HG03064 (cell line): ENCODE data around the gene PDZRN3.

ENCODE experiments used
- ATAC-seq: cut with Tn5 transposase; IDR thresholded peaks from one replicate; pipeline ENCODE4 v1.9.1; 2021; ENCODE audit warnings: low read depth; ENCODE audit not compliant: unreplicated experiment

The PDZRN3 gene

DNA sequence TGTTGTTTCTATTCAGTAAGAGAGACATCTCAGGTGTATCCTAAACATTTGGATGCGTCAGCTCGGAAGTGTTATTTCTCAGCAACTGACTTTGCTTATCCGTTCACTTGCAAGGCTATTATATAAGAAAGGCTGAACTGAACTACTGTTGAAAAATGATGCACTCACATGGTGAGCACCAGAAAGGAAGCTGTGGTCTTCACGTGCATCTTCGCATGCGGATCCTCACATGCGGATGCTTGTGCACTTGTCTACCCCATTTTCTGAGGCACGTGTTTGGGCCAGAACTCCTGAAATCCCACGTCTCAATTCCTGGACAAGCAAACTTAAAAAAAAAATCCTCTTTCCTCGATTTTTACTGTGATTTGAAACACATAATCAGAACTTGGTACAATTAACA, 63.2 kb downstream of the PDZRN3 start:
- no peak for ATAC-seq

DNA sequence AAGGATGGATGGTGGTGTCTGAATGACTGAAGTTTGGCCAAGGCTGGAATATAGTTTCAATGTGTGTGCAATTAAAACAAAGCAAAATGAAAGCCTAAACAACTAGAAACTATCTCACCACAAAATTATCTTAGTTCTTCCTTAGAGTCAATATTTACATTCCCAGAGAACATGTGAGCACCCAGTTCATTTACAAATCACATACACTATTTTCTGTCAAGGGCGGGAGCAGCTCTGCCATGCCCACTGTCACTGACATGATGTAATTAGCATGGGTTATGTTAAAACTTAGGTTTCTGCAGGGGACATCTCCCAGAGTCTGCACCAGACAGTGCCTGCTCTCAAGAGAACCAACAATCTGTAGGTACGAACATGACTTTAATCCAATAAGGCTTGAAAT, 65.0 kb downstream of the PDZRN3 start:
- no peak for ATAC-seq

GRCh38 chr3:73558727-73559075, 66.0 kb downstream of the PDZRN3 start:
- no peak for ATAC-seq

DNA sequence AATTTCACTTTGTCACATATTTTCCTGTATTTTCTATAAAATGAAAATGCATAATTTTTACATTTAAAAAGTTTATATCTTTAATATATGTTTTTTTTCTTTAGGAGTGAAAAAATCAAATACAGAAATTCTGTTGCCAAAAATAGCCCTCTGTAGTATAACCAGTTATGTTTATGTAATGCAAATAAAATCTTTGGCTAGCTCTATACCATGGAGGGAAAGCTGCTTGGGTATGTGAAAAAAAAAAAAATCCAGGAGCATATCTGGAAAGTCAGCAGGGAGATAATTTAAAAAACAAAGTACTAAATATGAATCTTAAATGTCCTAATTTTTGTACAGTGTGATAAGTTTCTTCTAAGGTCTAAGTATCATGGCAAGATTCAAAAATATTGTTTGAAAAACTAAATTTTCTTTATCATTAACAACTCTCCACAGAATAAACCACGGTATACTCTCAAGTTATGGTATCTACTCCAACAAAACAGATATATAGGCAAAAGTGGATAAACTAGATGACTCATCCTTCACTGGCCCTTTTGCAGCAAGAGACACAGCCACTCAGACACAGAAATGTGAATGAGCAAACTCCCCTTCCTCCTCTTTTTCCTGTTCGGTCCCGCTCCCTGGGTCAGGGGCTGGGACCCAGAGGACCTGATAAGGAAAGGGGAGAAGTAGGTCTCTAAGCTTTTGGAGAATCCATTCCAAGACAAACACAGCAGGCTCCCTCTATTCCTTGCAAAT, 66.6 kb downstream of the PDZRN3 start:
- no peak for ATAC-seq

DNA sequence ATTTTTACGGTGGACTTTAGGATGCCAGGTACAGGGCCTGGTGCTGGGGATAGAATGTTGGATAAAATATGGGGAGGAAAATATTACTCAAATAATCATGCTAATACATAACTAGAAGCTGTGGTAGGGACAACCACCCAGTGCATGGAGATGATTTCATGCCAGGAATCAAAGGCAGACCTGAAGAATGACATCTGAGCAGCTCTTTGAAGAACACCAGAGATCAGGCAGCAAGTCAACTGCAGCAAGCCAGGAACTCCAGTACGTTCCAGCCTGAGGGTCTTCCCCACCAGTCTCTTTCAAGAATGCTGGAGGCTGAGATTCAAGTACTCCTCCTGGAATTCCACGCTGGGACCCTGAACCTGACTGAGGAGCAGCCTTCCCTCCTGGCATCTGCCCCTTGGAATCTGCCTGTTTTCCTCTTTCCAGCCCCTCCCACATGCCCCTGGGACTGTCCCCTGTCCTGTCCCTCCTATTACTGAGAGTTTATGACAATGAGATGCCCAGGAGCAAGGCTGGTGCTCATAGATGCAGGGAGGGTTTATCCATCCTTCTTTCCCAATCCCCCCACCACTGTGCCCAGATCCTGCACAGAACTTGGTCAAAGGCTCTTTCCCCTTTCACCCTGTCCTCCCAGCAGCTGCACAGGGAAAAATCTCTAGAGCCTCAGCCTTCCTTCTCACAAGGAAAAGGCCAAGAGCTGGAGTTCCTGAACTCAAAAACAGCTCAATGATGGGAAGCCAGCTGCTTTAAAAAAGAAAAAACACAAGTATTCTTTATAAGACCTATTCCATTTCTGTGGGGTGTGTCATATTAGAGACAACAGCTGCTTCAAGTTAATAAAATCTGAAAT, 68.0 kb downstream of the PDZRN3 start:
- ATAC-seq, result no peak

DNA sequence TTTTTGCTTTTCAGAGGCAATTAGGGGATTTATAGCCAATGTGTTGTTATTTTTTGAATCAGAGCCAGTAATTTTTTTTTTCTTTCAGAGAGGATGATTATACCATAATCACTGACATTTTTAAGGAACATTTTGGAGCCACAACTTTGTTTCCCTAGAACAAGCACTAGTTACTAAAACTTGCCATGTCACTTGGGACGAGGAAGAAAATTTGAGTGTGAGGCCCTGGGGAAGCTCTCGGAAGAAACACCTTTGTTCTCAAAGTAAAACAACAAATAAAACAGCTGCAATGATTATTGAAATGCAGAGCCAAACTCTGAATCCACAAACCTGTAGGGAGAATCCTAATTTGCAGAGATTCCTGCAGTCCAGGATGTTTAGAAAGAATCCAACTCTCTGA, 69.7 kb downstream of the PDZRN3 start:
- no peak for ATAC-seq

DNA sequence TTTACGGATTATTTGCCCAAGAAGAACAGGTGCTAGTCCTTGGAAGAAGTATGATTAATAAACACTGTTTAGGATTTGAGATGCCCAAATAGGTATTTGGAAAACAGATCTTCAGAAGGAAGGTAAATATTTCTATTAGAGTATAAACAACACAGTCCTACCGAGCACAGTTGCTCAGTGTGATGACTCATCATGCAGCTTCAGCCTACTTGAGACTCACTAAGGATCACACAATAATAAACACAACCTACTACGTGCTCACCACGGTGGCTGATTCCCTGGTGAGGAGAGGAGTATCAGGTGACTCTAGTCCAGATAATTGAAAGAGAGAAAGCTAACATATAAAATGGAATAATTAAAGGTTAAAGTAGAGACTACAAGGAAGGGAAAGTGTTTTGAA, 72.0 kb downstream of the PDZRN3 start:
- ATAC-seq, result no peak

DNA sequence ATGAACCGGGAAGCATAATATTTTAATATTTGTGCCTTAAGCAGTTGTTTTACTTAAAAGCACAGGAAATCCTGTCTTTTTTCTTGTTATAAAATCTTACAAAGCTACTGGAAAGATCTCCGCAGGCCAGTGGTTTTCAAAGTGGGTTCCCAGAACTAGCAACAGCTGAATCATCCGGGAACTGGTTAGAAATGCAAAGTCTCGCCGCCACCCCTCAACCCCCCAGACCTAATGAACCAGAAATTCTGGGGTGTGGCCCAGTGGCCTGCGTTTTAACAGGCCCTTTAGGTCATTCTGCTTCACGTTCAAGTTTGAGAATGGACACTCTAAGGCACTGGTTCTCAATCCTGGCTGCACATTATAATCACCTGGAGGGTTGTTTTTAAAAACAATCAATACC, 74.7 kb downstream of the PDZRN3 start:
- no peak for ATAC-seq

GRCh38 chr3:73549051-73549600, 75.6 kb downstream of the PDZRN3 start:
- ATAC-seq, result no peak

- no peak for ATAC-seq
Observed at GRCh38 chr3:73548436-73548835, 76.3 kb downstream of the PDZRN3 start.

GRCh38 chr3:73547427-73548248, 77.1 kb downstream of the PDZRN3 start:
- no peak for ATAC-seq

DNA sequence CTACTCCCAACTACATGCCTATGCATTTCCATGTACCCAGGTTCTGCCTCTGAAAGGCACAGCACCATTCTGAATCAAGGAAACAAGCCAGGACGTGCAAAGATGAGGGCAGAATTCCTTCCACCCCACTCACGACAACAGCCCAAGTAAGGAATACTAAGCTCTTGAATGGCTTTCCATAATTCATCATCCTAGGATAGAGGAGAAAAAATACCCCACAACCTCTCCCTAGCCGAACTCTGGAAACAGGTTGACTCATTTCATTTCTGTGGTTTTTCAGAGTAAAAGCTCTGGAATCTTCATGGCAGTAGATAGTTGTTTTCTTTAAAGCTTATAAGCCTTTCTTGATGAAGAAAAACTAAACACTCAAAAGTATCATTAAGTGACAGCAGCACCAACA, 77.8 kb downstream of the PDZRN3 start:
- ATAC-seq, result no peak

DNA sequence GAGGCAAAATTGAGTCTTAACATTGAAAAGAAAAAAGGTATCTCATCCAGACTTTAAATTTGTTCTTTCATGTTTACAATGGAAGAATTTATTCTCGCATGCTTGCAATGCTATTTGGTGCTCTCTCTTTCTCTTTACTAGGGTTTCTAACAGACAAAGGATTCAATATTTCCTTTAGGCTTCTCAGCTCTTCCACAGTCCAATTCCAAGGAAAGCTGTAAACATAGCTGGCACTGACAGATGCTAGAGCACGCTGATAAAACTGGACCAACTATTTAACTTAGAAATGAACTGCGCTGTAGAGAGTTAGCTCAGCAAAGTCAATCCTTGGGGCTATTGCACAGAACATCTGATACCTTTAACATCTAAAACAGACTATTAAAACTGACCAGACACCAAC, 81.3 kb downstream of the PDZRN3 start:
- ATAC-seq, result no peak

- no peak for ATAC-seq
Observed at GRCh38 chr3:73542136-73542535, 82.6 kb downstream of the PDZRN3 start.

DNA sequence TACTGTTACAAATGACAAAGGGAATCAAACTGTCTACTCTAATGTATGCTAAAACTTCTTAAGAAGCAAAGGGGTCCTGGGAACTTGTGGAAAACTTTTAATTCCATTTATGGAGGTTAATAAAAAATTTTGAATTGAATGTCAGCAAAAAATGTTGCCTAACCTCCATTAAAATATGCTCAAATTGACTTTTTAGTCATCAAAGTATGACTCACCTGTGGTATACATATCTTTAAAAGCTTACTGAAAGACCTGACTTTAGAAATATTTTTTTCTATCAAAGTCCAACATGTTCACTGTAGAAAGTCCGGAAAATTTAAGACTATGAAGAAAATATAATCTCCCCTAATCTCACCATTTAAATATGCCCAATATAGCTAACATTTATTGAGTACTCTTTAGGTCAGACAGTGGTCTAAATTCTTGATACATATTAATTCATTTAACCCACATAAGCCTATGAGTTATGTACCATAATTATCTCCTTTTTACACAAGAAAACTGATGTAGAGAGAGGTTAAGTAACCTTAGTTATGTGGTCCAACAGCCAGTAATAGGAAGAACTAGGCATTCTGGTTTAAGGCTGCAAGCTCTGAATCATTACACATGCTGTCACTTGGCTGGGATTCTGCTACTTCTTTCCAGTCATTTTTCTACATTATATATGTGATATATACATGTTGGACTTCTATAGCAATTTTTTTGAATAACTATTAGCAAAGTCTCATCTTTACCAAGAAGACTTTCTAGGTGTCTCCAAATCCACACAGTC, 83.6 kb downstream of the PDZRN3 start:
- ATAC-seq, result no peak

- ATAC-seq, result no peak
Observed at GRCh38 chr3:73538486-73538885, 86.3 kb downstream of the PDZRN3 start.

DNA sequence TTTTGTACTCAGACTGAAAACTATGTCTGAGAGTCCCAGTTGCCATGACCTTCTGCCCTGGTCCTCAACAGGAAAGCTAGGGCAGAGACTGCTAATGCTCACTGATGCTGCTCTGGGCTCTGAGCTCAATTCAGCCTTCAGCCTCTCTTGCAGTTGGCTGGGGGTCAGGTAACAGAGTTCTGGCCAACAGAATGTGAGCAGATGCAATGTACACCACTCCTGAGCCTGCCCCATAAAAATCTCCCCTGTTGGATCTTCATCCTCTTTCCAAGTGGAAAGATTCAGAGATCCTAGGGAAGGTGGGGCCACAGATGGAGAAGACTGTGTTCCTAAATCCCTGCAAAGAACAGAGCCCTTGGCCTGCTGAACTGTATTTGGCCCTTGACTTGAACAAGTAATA, 87.8 kb downstream of the PDZRN3 start:
- ATAC-seq, result no peak

DNA sequence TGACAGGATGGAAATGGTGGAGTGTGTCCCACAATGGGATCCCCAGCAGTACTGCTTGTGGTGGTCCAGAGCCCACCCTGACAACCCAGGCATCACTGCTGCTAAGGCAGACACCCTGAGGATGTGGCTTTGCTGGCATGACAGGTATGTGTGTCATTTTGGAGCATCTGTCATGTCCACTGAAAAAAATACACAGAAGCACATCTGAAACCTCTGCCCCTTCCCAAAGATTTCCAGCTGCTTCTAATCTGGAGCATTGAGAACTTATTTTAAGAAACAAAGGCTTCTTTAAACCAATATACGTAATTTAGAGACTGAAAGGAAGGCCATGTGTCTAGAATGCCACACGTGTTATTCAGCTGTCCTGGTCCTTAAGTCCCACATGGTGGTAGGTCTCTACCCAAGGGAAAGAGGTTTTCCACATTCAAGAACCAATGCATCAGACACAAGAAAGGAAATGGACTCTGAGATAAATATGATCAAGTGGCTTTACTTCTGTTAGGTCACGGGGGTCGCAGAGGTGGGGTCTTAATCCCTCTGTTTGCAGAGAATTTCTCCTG, 88.3 kb downstream of the PDZRN3 start:
- ATAC-seq, result no peak

GRCh38 chr3:73535931-73536330, 88.8 kb downstream of the PDZRN3 start:
- ATAC-seq, result no peak

GRCh38 chr3:73535137-73535536, 89.6 kb downstream of the PDZRN3 start:
- no peak for ATAC-seq
